Right lobe of liver (tissue), 4 donors: Measurements from ENCODE around the gene ANKRD23.

Experiments used
- CTCF ChIP-seq, 4 donors: fragments of 200-600 bp in 3 of 4; fragments of 450-650 bp in 1 of 4; IDR thresholded peaks; one replicate each; pipeline versions ENCODE4 v1.5.1 to v1.8.0; 2016 to 2022; ENCODE audit warnings: antibody characterized with exemption in 4 of 4, mild to moderate bottlenecking in 2 of 4
- POLR2A ChIP-seq: fragments of 450-650 bp; IDR thresholded peaks from one replicate; pipeline ENCODE4 v1.6.1; 2017; ENCODE audit warnings: antibody characterized with exemption, mild to moderate bottlenecking
- donor health status: DM: no; HTN: no; CAD: no.
- donor health status: DM: no; HTN: no; CAD: no.
- donor health status: DM: no; HTN: yes; CAD: no.

- no peak for TF ChIP-seq POLR2A
- no peak for TF ChIP-seq CTCF (IDR thresholded peaks at IDR 0.05)
Observed at GRCh38 chr2:96824079-96824870, 19.5 kb downstream of the ANKRD23 start.
